Measurements from ENCODE around the gene PARP8.
"Not testable (repeated sequence)": the region's sequence is repeated elsewhere in the genome, so short reads cannot be mapped to it uniquely, and the experiment has no call there.

Gene PARP8

GRCh38 chr5:50767588-50767987 lies 101.2 kb downstream of the PARP8 start:
- H3K4me3 ChIP-seq (ENCODE audit: low read length), result no peak overlapping the region
- peak; percentile 59 for DNase-seq (ENCODE audit: low read depth)
- TF ChIP-seq CTCF (conservative IDR thresholded peaks at IDR 0.05; ENCODE audit: low read length), result no peak

GRCh38 chr5:50768634-50769033 lies 102.2 kb downstream of the PARP8 start:
- no peak for TF ChIP-seq CTCF (conservative IDR thresholded peaks at IDR 0.05; ENCODE audit: low read length)
- no peak overlapping the region for H3K4me3 ChIP-seq (ENCODE audit: low read length)
- no peak for DNase-seq (ENCODE audit: low read depth)

GRCh38 chr5:50770441-50770840 lies 104.0 kb downstream of the PARP8 start:
- no peak for DNase-seq (ENCODE audit: low read depth)
- H3K4me3 ChIP-seq (ENCODE audit: low read length), result no peak overlapping the region
- TF ChIP-seq CTCF (conservative IDR thresholded peaks at IDR 0.05; ENCODE audit: low read length), result no peak

- H3K4me3 ChIP-seq (ENCODE audit: low read length); DNase-seq (ENCODE audit: low read depth): not testable (repeated sequence)
Observed at GRCh38 chr5:50774446-50775175, 108.2 kb downstream of the PARP8 start.

GRCh38 chr5:50786073-50786472 lies 119.6 kb downstream of the PARP8 start:
- peak; percentile 19 for DNase-seq (ENCODE audit: low read depth)
- no peak for TF ChIP-seq CTCF (conservative IDR thresholded peaks at IDR 0.05; ENCODE audit: low read length)
- H3K4me3 ChIP-seq (ENCODE audit: low read length), result no peak overlapping the region

GRCh38 chr5:50791813-50792212 lies 125.4 kb downstream of the PARP8 start:
- H3K4me3 ChIP-seq (ENCODE audit: low read length), result no peak overlapping the region
- no peak for TF ChIP-seq CTCF (conservative IDR thresholded peaks at IDR 0.05; ENCODE audit: low read length)
- DNase-seq (ENCODE audit: low read depth), result no peak

- TF ChIP-seq CTCF (conservative IDR thresholded peaks at IDR 0.05; ENCODE audit: low read length), result no peak
- DNase-seq (ENCODE audit: low read depth), result no peak
- H3K4me3 ChIP-seq (ENCODE audit: low read length), result no peak overlapping the region
Observed at GRCh38 chr5:50792843-50793242, 126.4 kb downstream of the PARP8 start.

Measured in AG10803 (cell line).